A549 (cell line): ENCODE measurements around the gene THPO. TPM values are rescaled to one million over a fixed set of nuclear protein-coding genes. Genes with fewer than 3 reads are reported as not detected.

Experiments
- ATAC-seq, 2 experiments: fragments of 200-7000 bp in 1 of 2; fragments of >200 bp in 1 of 2; cut with Nextera tagmentation in 1 of 2; cut with Tn5 transposase in 1 of 2; 3 replicates each; pipeline versions ENCODE4 v1.8.0 to v1.9.1; 2018 to 2020; ENCODE audit warnings: mild to moderate bottlenecking in 1 of 2, moderate library complexity in 1 of 2
- CTCF ChIA-PET: fragments of 300-600 bp; sonication (Branson Sonifier 250); formaldehyde crosslinking; extraction: SDS; loops from one replicate; lab custom pipeline; 2021; ENCODE audit warnings: antibody characterized with exemption, inconsistent platforms; lab: Yijun Ruan, JAX
- POLR2A ChIA-PET: fragments of 350-600 bp; formaldehyde crosslinking; extraction: SDS; loops from one replicate; lab custom pipeline; 2021; ENCODE audit warnings: antibody characterized with exemption, inconsistent platforms; lab: Yijun Ruan, JAX
- DNase-seq, 2 experiments: peaks; one replicate each; pipeline versions ENCODE4 v3.0.0 to v3.0.0-alpha.2; 2011 to 2016; ENCODE audit warnings: low read depth in 1 of 2, low spot score in 1 of 2
- FAIRE-seq: peaks from 2 replicates; lab custom pipeline; 2011; peaks lifted over from hg19 to GRCh38; lab: Jason Lieb, UNC
- H3K27ac ChIP-seq, 2 experiments: fragments of >200 bp; sonication (Bioruptor Twin); formaldehyde crosslinking; 3 replicates each; pipeline ENCODE4 v1.5.1; 2016 to 2017
- H3K4me1 ChIP-seq: fragments of >200 bp; sonication (Bioruptor Twin); formaldehyde crosslinking; 3 replicates; pipeline ENCODE4 v1.6.1; 2016
- H3K4me2 ChIP-seq: fragments of >200 bp; sonication (Bioruptor Twin); formaldehyde crosslinking; 3 replicates; pipeline ENCODE4 v1.6.1; 2016
- H3K4me3 ChIP-seq: fragments of >200 bp; sonication (Bioruptor Twin); formaldehyde crosslinking; 3 replicates; pipeline ENCODE4 v1.5.1; 2016
- H3K9me3 ChIP-seq: fragments of >200 bp; sonication (Bioruptor Twin); formaldehyde crosslinking; 3 replicates; pipeline ENCODE4 v1.6.1; 2016
- BCL3 ChIP-seq: fragments of >200 bp; sonication (Bioruptor Twin); formaldehyde crosslinking; IDR thresholded peaks from 3 replicates; pipeline ENCODE4 v1.6.1; 2016
- CBX2 ChIP-seq: fragments of 200-600 bp; sonication (generic); IDR thresholded peaks from 2 replicates; pipeline ENCODE4 v1.6.1; 2016; ENCODE audit warnings: low read depth, mild to moderate bottlenecking, borderline replicate concordance
- CBX8 ChIP-seq: fragments of 200-600 bp; sonication (generic); IDR thresholded peaks from 2 replicates; pipeline ENCODE4 v1.6.1; 2016
- CHD2 ChIP-seq: fragments of 150-350 bp; IDR thresholded peaks from 2 replicates; pipeline ENCODE4 v1.6.1; 2014; ENCODE audit warnings: low read length; ENCODE audit not compliant: partially characterized antibody
- CHD4 ChIP-seq: fragments of 200-600 bp; sonication (generic); IDR thresholded peaks from 2 replicates; pipeline ENCODE4 v1.6.1; 2016; ENCODE audit warnings: antibody characterized with exemption, mild to moderate bottlenecking, borderline replicate concordance
- EHMT2 ChIP-seq: fragments of 200-600 bp; sonication (generic); IDR thresholded peaks from 2 replicates; pipeline ENCODE4 v1.6.1; 2016; ENCODE audit warnings: antibody characterized with exemption, low read depth, mild to moderate bottlenecking, moderate library complexity
- ESRRA ChIP-seq: fragments of 150-350 bp; IDR thresholded peaks from 2 replicates; pipeline ENCODE4 v1.6.1; 2014; ENCODE audit warnings: mild to moderate bottlenecking, low read length, borderline replicate concordance
- FOSL2 ChIP-seq, 2 experiments: fragments of 450-650 bp in 1 of 2; fragments of >200 bp in 1 of 2; sonication (Bioruptor Twin) in 1 of 2; formaldehyde crosslinking; IDR thresholded peaks; 2 replicates each; pipeline versions ENCODE4 v1.5.0 to v1.6.1; 2016 to 2020; ENCODE audit warnings: mild to moderate bottlenecking in 1 of 2, moderate library complexity in 1 of 2
- GATA3 ChIP-seq: IDR thresholded peaks from 2 replicates; pipeline ENCODE4 v1.6.1; 2012; ENCODE audit warnings: borderline replicate concordance
- HEYL ChIP-seq: fragments of 250-450 bp; sonication (Bioruptor Pico); IDR thresholded peaks from 2 replicates; pipeline ENCODE4 v1.8.0; 2021; ENCODE audit warnings: mild to moderate bottlenecking, moderate library complexity
- HOXA7 ChIP-seq: fragments of 250-450 bp; sonication (Bioruptor Pico); IDR thresholded peaks from 2 replicates; pipeline ENCODE4 v1.5.0; 2020; ENCODE audit warnings: mild to moderate bottlenecking, moderate library complexity
- HOXB5 ChIP-seq: fragments of 250-450 bp; sonication (Bioruptor Pico); IDR thresholded peaks from 2 replicates; pipeline ENCODE4 v1.5.0; 2020; ENCODE audit warnings: mild to moderate bottlenecking, moderate library complexity
- KDM5A ChIP-seq: fragments of 200-600 bp; sonication (generic); IDR thresholded peaks from 2 replicates; pipeline ENCODE4 v1.6.1; 2016; ENCODE audit warnings: antibody characterized with exemption, mild to moderate bottlenecking
- POLR2A ChIP-seq: IDR thresholded peaks from 2 replicates; pipeline ENCODE4 v1.6.1; 2012; ENCODE audit warnings: mild to moderate bottlenecking, low read length
- REST ChIP-seq: fragments of 200-600 bp; sonication (generic); IDR thresholded peaks from 2 replicates; pipeline ENCODE4 v1.6.1; 2016; ENCODE audit warnings: antibody characterized with exemption, mild to moderate bottlenecking, moderate library complexity
- RFX5 ChIP-seq: fragments of 450-650 bp; IDR thresholded peaks from 2 replicates; pipeline ENCODE4 v1.7.1; 2014; ENCODE audit warnings: antibody characterized with exemption, mild to moderate bottlenecking, moderate library complexity
- TP53 ChIP-seq: fragments of 250-450 bp; sonication (Bioruptor Pico); IDR thresholded peaks from 2 replicates; pipeline ENCODE4 v1.5.0; 2021; ENCODE audit warnings: mild to moderate bottlenecking, moderate library complexity
- ZSCAN20 ChIP-seq: fragments of 250-450 bp; sonication (Bioruptor Pico); IDR thresholded peaks from 2 replicates; pipeline ENCODE4 v1.8.0; 2022; ENCODE audit warnings: mild to moderate bottlenecking, moderate library complexity
- WGBS: methylation state at CpG from one replicate; pipeline ENCODE4 v1.1.6; 2017; ENCODE audit errors: missing lambda C conversion rate; 5-methylcytosine and 5-hydroxymethylcytosine counted together
- polyA plus RNA-seq, 4 experiments: library from polyadenylated mRNA; depleted of rRNA in 3 of 4; stranded (reverse); fragments of >200 nt; fragmentation: RNase III in 1 of 4; extraction: RNeasy Plus Mini Kit Qiagen cat#74134 plus additional on column Dnase treatment in 1 of 4; gene quantifications; 2 replicates in 3 of 4; 3 replicates in 1 of 4; pipeline ENCODE4 v1.2.3, GENCODE V29; 2011 to 2017
- TF ChIP-seq, protein P1 (sequence below): IDR thresholded peaks from 2 replicates; pipeline ENCODE4 v1.6.1; 2012
- TF ChIP-seq, protein P2 (sequence below): fragments of 250-450 bp; sonication (Bioruptor Pico); IDR thresholded peaks from 2 replicates; pipeline ENCODE4 v1.5.0; 2021; ENCODE audit warnings: mild to moderate bottlenecking, moderate library complexity, borderline replicate concordance
- TF ChIP-seq, protein P3 (sequence below): IDR thresholded peaks from 2 replicates; pipeline ENCODE4 v1.6.1; 2012

Gene THPO
- polyA plus RNA-seq, 2 of the 4 experiments (the other 2 are of a cell fraction), result 0.06 TPM; not detected in 1

DNA sequence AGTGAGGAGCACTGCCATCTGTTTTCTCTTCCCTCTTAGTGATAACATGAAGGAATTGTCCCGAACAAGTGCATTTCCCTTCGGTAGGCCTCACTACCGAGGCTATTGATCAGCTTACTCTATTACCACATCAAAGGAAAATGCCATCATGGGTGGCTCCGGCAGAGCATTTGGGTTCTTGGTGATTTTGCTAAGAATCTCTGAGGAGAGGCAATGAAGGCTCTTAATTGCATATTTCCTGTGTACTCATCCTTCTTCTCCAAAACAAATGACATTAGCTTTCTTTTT is 37.1 kb upstream of the THPO start:
- no peaks in the 10 kb centered on the region for H3K4me1 ChIP-seq
- no peak overlapping the region for H3K4me3 ChIP-seq
- no peak overlapping the region for H3K4me2 ChIP-seq
- FAIRE-seq, result no peak
- no peak for DNase-seq
- no peak for TF ChIP-seq TP53 (CRISPR knock-in tag)
- TF ChIP-seq CBX8, result no peak
- no peak for TF ChIP-seq KDM5A
- 78% methylated on average over 4 of the region's 4 CpGs for WGBS
- ChIA-PET POLR2A (no interaction called here), CTCF (interaction anchor here (0.6 to 13.1 kb wide), 6 partner anchors 43 to 1330 kb away, joined by 3 to 132 read pairs (median 3); no protein-coding TSS in a partner anchor)
- no peaks in the 10 kb centered on the region for H3K9me3 ChIP-seq
- no peak for ATAC-seq
- no peak overlapping the region for H3K27ac ChIP-seq

DNA sequence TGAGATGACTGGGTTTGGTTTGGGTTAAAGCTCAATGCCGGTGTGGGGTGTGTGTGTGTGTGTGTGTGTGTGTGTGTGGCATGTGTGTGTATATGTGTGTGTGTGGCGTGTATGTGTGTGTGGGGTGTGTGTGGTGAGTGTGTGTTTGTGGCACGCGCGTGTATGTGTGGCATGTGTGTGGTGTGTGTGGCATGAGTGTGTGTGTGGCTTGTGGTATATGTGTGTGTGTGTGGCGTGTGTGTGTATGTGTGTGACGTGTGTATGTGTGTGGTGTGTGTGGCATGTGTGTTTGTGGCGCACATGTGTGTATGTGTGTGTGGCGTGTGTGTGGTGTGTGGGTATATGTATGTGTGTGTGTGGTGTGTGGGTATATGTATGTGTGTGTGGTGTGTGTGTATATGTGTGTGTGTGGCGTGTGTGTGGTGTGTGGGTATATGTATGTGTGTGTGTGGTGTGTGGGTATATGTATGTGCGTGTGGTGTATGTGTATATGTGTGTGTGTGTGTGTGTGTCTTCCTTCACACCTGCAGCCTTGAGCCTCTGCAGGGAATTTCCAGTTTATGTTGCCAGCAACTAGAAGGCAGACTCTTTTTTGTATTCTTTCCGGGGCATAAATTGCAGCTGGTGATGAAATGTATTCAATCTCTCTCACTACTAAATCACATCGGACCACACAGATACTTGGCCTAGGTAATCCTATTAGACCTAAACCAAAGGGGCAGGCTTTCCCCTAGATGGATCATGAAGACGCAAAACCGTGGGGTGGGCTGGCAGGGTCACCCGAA is 36.6 kb upstream of the THPO start:
- no peak overlapping the region for H3K27ac ChIP-seq
- no peaks in the 10 kb centered on the region for H3K4me1 ChIP-seq
- ATAC-seq (no peak), FAIRE-seq (no peak), DNase-seq (no peak)
- TF ChIP-seq GATA3 (no peak), ZSCAN20 (CRISPR knock-in tag) (no peak), HEYL (CRISPR knock-in tag) (no peak), CHD4 (no peak), EHMT2 (no peak), REST (no peak), CBX2 (no peak), HOXA7 (CRISPR knock-in tag) (no peak), HOXB5 (CRISPR knock-in tag) (no peak), FOSL2 (IDR thresholded peaks at IDR 0.05) (no peak), FOSL2 (CRISPR knock-in tag; IDR thresholded peaks at IDR 0.05) (no peak), ESRRA (no peak), CHD2 (no peak), BCL3 (no peak), RFX5 (no peak), KDM5A (no peak), TP53 (CRISPR knock-in tag) (no peak), POLR2A (no peak)
- TF ChIP-seq, protein P1, sequence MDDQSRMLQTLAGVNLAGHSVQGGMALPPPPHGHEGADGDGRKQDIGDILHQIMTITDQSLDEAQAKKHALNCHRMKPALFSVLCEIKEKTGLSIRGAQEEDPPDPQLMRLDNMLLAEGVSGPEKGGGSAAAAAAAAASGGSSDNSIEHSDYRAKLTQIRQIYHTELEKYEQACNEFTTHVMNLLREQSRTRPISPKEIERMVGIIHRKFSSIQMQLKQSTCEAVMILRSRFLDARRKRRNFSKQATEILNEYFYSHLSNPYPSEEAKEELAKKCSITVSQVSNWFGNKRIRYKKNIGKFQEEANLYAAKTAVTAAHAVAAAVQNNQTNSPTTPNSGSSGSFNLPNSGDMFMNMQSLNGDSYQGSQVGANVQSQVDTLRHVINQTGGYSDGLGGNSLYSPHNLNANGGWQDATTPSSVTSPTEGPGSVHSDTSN, result no peak
- TF ChIP-seq, protein P2, sequence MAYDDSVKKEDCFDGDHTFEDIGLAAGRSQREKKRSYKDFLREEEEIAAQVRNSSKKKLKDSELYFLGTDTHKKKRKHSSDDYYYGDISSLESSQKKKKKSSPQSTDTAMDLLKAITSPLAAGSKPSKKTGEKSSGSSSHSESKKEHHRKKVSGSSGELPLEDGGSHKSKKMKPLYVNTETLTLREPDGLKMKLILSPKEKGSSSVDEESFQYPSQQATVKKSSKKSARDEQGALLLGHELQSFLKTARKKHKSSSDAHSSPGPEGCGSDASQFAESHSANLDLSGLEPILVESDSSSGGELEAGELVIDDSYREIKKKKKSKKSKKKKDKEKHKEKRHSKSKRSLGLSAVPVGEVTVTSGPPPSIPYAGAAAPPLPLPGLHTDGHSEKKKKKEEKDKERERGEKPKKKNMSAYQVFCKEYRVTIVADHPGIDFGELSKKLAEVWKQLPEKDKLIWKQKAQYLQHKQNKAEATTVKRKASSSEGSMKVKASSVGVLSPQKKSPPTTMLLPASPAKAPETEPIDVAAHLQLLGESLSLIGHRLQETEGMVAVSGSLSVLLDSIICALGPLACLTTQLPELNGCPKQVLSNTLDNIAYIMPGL, result no peak
- TF ChIP-seq, protein P3, sequence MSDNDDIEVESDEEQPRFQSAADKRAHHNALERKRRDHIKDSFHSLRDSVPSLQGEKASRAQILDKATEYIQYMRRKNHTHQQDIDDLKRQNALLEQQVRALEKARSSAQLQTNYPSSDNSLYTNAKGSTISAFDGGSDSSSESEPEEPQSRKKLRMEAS, result no peak
- H3K4me3 ChIP-seq, result no peak overlapping the region
- CTCF ChIA-PET, result interaction anchor here (0.6 to 13.1 kb wide), 7 partner anchors 42 to 1329 kb away, joined by 3 to 132 read pairs (median 3); no protein-coding TSS in a partner anchor
- H3K4me2 ChIP-seq, result no peak overlapping the region
- H3K9me3 ChIP-seq, result no peaks in the 10 kb centered on the region
- WGBS, result 76% methylated on average over 12 of the region's 16 CpGs
- POLR2A ChIA-PET, result no interaction called here
